Osteocyte (in vitro differentiated cells): ENCODE data around the gene C1orf115. TPM values are rescaled to one million over a fixed set of nuclear protein-coding genes. Genes with fewer than 3 reads are reported as not detected.
A peak's percentile ranks its signal among the peaks of the same experiment; 100 is the strongest.

Source experiments
- DNase-seq: peaks from one replicate; pipeline ENCODE4 v3.0.0; 2021; ENCODE audit warnings: mixed read lengths; ENCODE audit not compliant: unreplicated experiment; ENCODE audit errors: extremely low spot score
- H3K27ac Mint-ChIP-seq: one replicate; pipeline ENCODE4 v1.8.0; 2021; ENCODE audit warnings: mild to moderate bottlenecking, mixed read lengths; ENCODE audit not compliant: unreplicated experiment
- H3K27me3 Mint-ChIP-seq: one replicate; pipeline ENCODE4 v1.8.0; 2021; ENCODE audit warnings: mixed read lengths; ENCODE audit not compliant: unreplicated experiment
- H3K36me3 Mint-ChIP-seq: one replicate; pipeline ENCODE4 v1.8.0; 2021; ENCODE audit warnings: mixed read lengths; ENCODE audit not compliant: unreplicated experiment
- H3K4me1 Mint-ChIP-seq: one replicate; pipeline ENCODE4 v1.8.0; 2021; ENCODE audit warnings: mixed read lengths; ENCODE audit not compliant: unreplicated experiment
- H3K4me3 Mint-ChIP-seq: one replicate; pipeline ENCODE4 v1.8.0; 2021; ENCODE audit warnings: mild to moderate bottlenecking, moderate library complexity, mixed read lengths; ENCODE audit not compliant: unreplicated experiment
- H3K9me3 Mint-ChIP-seq: one replicate; pipeline ENCODE4 v1.8.0; 2021; ENCODE audit warnings: mixed read lengths; ENCODE audit not compliant: unreplicated experiment
- total RNA-seq: library from RNA; stranded (reverse); gene quantifications from 2 replicates; pipeline ENCODE4 v1.2.1, GENCODE V29; 2021
- TF ChIP-seq, protein P1 (sequence below): fragments of 200-600 bp; sonication (generic); IDR thresholded peaks from 2 replicates; pipeline ENCODE4 v1.5.0; 2021; ENCODE audit warnings: antibody characterized with exemption, mild to moderate bottlenecking, moderate library complexity

The C1orf115 gene
- total RNA-seq, 1 donor from 2014 or later: 5.6 TPM

GRCh38 chr1:220741349-220741748 is 51.2 kb downstream of the C1orf115 start:
- peaks cover 7% of the 10 kb centered on the region for H3K9me3 Mint-ChIP-seq
- no peak overlapping the region for H3K27ac Mint-ChIP-seq
- no peaks in the 10 kb centered on the region for H3K36me3 Mint-ChIP-seq
- no peaks in the 10 kb centered on the region for H3K4me1 Mint-ChIP-seq
- no peak for DNase-seq
- TF ChIP-seq, protein P1, sequence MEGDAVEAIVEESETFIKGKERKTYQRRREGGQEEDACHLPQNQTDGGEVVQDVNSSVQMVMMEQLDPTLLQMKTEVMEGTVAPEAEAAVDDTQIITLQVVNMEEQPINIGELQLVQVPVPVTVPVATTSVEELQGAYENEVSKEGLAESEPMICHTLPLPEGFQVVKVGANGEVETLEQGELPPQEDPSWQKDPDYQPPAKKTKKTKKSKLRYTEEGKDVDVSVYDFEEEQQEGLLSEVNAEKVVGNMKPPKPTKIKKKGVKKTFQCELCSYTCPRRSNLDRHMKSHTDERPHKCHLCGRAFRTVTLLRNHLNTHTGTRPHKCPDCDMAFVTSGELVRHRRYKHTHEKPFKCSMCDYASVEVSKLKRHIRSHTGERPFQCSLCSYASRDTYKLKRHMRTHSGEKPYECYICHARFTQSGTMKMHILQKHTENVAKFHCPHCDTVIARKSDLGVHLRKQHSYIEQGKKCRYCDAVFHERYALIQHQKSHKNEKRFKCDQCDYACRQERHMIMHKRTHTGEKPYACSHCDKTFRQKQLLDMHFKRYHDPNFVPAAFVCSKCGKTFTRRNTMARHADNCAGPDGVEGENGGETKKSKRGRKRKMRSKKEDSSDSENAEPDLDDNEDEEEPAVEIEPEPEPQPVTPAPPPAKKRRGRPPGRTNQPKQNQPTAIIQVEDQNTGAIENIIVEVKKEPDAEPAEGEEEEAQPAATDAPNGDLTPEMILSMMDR: no peak
- no peaks in the 10 kb centered on the region for H3K27me3 Mint-ChIP-seq
- no peak overlapping the region for H3K4me3 Mint-ChIP-seq

DNA sequence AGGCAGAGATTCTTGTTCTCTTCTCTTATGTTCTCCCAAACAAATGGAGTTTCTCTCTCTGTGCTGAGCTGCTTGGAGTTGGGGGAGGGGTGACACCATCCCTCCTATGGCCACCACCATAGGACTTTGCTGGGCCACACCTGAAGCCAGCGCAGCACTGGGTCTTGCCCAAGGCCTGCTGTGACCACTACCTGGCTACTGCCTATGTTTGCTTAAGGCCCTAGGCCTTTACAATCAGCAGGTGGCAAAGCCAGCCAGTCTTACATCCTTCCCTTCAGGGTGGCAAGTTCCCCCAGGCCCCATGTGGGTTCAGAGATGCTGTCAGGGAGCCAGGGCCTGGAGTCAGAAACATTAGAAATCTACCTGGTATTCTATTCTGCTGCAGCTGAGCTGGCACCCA is 51.7 kb downstream of the C1orf115 start:
- Mint-ChIP-seq H3K4me1 (no peaks in the 10 kb centered on the region), H3K9me3 (peaks cover 7% of the 10 kb centered on the region), H3K27me3 (no peaks in the 10 kb centered on the region), H3K4me3 (no peak overlapping the region), H3K27ac (no peak overlapping the region), H3K36me3 (no peaks in the 10 kb centered on the region)
- DNase-seq: peak; percentile 63
- TF ChIP-seq, protein P1: no peak

DNA sequence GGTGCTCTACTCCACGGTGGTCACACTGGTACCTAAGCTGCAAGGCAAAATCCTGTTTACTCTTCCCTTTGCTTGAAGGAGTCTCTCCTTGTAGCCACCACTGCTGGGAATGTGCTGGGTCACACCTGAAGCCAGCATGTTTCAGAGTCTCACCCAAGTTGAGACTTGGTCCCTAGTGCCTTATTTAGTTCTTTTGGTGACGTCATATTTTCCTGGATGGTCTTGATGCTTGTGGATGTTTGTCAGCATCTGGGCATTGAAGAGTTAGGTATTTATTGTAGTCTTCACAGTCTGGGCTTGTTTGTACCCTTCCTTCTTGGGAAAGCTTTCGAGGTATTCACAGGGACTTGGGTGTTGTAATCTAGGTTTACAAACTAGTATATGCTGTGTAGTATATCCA is 52.4 kb downstream of the C1orf115 start:
- H3K4me3 Mint-ChIP-seq: no peak overlapping the region
- H3K27me3 Mint-ChIP-seq: no peaks in the 10 kb centered on the region
- H3K36me3 Mint-ChIP-seq: no peaks in the 10 kb centered on the region
- TF ChIP-seq, protein P1: no peak
- H3K4me1 Mint-ChIP-seq: peaks cover 6% of the 10 kb centered on the region
- H3K27ac Mint-ChIP-seq: no peak overlapping the region
- no peak for DNase-seq
- peaks cover 5% of the 10 kb centered on the region for H3K9me3 Mint-ChIP-seq

- TF ChIP-seq, protein P1: no peak
- peak overlapping the region; percentile 94 for H3K27ac Mint-ChIP-seq
- no peaks in the 10 kb centered on the region for H3K27me3 Mint-ChIP-seq
- H3K4me1 Mint-ChIP-seq: peaks cover 39% of the 10 kb centered on the region
- no peaks in the 10 kb centered on the region for H3K9me3 Mint-ChIP-seq
- no peaks in the 10 kb centered on the region for H3K36me3 Mint-ChIP-seq
- H3K4me3 Mint-ChIP-seq: peak overlapping the region; percentile 90
- no peak for DNase-seq
Observed at GRCh38 chr1:220746851-220747250, 56.7 kb downstream of the C1orf115 start.

GRCh38 chr1:220747437-220748088 is 57.4 kb downstream of the C1orf115 start:
- Mint-ChIP-seq H3K36me3 (no peaks in the 10 kb centered on the region), H3K27me3 (no peaks in the 10 kb centered on the region), H3K4me3 (peak overlapping the region; percentile 90), H3K27ac (peak overlapping the region; percentile 94), H3K9me3 (no peaks in the 10 kb centered on the region), H3K4me1 (peaks cover 39% of the 10 kb centered on the region)
- TF ChIP-seq, protein P1: no peak
- DNase-seq: no peak
